ENCODE measurements around the gene TFAP2B.

Gene TFAP2B

DNA sequence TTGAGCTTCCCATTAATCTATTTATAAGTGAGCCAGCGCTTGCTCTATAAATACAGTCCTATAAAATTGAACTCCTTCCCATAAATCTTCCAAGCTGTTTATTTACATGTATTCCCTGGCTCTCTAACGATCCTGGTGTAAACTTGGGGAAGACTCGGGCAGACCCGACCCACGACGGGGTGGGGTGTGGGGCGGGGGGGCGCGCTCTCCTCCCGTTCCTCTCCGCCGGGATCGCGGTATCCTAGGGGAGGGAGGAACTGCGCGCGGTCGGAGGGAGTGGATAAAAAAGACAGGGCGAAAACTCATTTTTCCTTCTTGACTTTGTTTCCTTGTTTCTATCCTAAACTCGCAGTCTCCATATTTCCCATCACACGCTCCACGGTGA, 31.1 kb downstream of the TFAP2B start:
- no peak for DNase-seq

DNA sequence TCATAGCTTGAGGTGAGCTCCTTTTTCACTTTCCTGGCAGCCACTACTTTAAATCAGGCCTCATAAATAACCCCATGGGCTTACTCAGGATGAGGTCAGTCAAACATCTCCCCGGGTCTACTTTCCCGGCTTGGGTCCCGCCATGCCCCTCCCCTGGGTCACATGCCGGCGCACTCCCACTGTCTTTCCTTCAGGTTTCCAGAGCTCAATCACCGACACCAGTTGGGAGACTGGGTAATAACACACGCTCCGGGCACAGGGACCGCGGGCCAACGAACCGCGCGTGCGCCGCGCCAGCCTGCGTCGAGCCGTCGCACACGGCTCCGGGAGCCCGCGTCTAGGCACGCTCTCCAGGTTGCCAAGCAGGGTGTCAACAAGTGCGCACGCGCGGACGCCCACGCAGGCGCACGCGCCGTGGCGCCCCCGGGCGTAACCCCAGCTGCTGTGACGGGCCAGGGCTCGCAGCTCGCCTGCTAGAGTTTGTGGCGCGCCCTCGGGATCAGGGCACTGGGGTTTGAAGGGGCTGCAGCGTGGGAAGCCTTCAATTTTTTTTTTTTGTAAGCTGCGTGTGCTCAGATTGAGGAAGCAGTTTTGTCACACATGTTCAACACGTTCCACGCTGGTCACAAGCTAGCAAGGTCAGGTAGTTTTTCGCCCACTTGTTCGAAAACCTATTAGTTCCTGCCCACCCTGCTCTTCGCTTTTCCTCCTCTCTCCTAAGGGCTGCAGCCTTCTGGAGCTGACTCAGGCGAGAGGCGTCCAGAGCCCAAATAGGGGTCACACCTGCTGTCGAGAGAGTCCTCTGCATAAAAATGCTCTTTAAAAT, 31.8 kb downstream of the TFAP2B start:
- DNase-seq = no peak

DNA sequence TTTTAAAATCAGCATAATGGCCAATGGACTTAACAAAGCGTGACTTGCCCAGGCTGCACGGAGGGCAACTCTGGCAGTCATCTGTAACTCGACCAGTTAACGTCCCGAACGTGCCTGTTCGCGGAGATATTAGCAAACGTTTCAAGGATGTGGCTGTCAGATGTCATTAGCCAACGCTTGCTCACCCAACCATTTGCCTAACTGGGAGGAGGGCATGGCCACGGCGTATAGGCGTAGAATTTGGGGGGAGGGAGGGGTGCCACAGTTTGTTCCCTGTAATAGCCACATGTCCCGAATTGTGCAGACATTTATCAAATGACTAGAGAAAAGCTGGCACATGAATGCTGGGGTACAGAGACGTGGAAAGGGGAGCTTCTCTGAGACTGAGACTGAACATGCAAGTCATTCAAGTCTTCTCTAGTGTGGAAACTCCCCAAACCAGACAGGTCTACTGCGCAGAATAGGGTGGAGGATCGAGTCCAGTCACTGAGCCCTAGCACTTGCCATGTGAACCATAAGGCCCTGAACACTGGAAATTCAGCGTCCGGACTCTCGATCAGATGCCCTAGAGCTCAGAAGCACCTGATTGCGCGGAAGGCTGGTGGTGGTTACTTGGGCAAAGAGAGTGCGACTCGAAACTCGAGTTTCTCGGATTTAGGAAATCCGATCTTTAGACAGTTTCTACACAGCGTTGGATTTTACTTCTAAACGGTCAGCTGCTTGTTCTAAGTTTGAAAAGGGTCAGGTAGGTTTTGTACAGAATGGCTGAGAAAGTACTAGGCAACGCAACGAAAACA, 32.6 kb downstream of the TFAP2B start:
- DNase-seq = no peak

DNA sequence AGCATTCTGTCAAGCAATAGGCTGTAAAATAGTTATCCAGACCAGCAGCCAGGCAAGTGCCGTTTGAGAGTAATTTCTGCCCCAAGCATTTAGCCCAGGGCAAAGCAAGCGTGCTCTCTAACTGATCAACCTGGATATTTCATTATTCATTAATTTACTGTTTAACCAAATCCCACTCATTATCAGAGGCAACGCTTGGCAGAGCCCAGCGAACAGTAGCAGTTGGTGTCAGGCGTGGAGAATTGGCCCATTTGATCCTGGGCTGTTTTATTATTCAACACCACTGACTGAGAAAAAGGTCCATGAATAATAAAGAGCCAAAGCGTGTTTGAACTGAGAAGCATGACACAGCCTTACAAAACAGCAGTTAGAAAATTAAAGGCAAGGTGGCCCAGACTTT, 35.3 kb downstream of the TFAP2B start:
- no peak for DNase-seq

DNA sequence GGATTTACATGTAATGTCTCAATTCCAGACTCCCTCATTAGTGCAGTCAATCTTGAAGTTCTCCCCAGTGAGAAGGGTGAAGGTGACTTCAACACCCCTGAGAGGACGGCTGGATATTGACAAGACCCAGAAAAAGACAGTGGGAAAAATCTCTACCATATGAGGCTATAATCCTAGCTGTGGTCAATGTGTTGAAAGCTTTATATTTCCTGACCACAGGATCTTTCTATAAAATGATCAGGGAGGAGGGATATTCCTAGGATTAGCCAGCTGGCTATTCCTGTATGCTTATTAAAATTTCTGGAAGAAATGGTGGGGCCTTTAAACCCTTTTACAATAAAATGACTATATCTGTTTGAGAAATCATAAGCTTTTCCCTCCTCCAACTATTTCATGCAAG, 43.0 kb downstream of the TFAP2B start:
- DNase-seq = no peak

DNA sequence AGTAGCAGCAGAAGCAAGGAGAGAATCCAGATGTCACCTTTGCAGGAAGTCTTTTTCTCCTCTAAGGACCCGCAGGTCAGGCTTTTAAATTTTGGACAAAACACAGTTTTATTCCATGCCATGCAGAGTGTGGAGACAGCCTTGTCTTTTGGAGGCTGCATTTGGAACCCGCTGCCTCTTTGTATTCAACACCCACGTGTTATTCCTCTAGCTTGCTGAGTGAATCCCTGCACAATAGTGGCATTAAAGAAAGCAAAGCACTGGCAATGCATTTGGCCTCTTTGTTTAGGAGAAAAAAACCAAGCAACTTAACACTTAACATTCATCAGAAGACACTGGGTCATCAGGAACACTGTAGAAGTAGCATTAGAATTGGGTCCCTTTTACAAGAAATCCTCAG, 43.5 kb downstream of the TFAP2B start:
- DNase-seq = no peak

DNA sequence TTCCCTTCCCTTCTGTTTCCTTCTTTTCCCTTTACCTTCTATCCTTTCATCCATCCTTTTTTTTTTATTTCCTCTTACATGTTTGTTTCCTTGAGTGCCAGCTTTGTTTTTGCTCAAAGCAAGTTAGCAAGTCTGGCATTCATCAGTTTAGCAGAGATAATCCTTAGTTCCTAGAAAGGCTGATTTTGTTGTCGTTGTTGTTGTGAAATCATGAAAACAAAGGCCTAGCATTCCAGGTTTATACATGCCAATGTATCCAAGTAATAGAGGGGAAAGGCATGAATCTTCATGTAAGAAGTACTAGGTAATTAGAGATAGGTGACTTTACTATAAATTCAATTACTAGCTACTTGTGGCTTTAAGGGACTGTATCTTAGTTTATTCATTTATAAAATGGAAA, 45.9 kb downstream of the TFAP2B start:
- DNase-seq = no peak

DNA sequence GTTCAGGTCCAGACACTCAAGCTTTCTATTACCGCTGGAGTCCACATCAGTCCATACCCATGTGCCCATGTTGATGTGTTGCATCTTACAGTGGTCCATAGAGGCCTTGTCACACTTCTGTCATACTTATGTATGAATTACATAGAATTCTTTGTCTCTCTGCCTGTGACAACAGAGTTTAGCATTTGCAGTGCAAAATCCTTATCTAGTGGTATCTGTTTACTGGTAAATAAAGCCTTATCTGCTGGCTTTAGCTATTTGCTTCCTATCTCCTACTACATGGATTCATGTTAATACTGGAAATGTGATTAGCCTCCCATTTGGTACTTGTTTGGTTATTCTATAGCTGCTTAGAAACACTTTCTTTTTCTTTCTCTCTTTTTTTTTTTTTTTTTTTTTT, 49.8 kb downstream of the TFAP2B start:
- DNase-seq = no peak

DNA sequence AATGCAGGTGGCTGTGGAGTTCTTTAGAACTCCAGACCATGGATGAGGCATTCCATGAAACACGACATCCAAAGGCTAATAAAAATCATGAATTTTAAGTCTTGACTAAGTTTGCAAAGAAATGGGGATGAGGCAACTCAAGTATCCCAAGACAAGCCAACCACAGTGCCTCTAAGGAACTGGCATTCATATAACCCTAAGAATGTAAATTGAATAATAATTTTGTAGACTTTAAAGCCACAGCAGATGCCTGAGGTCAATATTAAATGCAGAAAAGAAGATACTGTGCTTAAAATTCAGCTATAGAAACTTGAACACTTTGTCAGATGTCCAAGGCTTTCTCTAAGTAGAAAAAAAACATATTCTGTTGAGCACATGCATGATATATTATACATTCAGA, 54.5 kb downstream of the TFAP2B start:
- DNase-seq = no peak

DNA sequence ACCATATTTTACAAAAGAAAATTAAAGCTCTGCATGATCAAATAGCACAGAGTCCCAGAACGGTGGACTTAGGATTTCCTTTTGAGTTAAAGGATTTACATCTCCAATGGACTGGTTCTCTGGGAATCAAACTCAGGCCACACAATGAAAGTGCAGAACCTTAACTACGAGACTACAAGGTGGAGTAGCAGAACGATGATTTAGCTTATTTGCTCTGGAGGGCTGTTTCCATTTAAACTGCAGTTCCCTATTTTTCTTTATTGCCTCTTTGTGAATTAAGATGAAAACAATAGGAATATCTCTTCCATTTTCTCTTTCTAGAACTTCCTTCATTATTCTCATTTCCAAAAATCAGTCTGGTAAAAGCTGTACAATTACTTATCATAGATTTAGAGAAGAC, 65.7 kb downstream of the TFAP2B start:
- no peak for DNase-seq

DNA sequence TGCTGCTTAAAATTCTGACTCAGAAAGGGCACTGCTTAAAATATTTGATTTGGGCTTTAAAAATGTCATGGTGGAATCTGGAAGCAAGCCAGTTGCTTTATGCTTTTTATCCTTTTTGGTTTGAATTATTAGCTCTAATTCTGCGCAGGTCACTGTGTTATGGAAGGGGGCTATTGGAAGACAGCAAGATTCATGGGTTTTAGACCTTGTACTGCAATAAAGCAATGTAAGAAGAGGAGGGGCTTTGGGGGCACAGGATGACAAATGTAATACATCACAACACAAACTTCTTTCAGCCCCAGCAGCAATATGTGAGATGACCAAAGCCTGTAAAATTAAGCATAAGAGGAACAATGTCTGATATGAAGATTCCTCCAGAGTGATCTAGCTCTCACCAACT, 68.4 kb downstream of the TFAP2B start:
- no peak for DNase-seq

DNA sequence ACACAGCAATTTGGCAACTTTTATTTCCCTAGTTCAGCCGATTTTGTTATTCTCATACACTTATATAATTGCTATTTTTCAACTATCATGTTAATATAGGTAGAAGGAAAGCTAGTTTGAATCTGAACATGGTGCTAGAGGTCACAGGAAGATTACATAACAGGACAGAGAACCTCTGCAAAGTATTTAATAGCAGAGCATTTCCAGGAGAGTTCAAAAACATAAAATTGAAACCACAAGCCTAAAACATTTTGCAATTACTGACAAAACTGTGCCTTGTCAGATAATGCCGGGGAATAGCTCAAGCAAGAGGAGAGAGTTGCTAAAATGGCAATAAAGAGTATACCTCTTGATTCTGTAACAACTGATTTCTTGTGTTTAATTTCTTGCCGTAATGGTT, 70.8 kb downstream of the TFAP2B start:
- DNase-seq = no peak

DNA sequence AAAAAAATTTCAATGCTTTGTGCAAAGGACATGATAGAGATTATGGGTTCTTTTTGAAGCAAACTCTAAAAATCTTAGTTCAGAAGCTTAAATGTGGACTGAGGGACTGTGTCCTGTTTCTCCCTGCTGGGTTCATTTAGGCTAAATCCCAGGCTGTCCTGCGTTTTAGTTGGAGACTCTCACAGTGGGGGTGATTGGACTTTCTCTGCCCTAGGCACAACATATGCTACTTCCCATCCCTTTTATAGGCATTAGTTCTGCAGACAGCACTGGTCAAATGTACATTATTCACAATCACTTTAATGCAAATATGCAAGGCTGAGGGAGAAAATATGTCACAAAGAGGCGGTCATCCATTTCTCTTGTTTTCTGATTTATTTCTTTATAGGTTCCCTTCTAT, 71.3 kb downstream of the TFAP2B start:
- no peak for DNase-seq

DNA sequence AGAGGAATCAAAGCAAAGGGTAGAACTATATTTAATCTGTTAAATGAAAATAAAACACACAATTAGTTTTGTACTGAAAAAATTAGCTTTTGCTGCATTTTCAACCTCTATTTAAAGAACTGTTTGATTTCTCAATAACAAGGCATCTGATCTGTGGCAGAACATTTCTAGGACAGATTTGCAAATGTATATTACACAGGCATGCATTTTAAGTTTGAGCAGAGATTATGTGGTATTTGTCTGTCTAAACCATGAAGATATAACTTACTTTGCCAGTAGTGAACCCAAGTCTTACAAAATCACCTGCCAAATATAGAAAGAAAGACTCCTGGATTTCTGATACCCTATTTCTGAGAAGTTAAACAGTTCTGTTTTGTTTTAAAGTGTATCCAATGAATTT, 71.9 kb downstream of the TFAP2B start:
- DNase-seq = no peak

DNA sequence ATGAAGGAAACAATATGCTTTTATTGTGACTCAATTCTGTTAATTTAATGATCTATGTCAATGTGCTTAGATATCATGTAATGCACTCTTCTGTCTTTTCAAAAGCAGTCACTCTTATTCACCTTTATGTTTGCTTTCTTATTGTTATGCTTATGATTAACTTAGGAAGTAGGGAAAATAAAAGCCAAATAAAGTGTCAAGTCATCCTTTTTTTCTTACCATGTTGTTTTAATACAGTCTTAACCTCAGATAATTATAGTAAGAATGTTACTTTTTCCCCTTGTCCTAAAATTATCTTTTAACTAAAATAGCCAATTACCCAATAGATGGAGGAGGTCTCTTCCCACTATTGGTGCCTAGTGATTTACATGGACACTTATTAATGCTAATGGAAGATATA, 72.6 kb downstream of the TFAP2B start:
- DNase-seq = no peak

Data from cortex of kidney (tissue), 1 donor.